HG03196 (cell line): ENCODE data around the gene CEACAM20.
"Not testable (repeated sequence)": the region's sequence is repeated elsewhere in the genome, so short reads cannot be mapped to it uniquely, and the experiment has no call there.

Experiments used
- ATAC-seq: cut with Tn5 transposase; IDR thresholded peaks from one replicate; pipeline ENCODE4 v1.9.1; 2021; ENCODE audit not compliant: unreplicated experiment

The CEACAM20 gene

GRCh38 chr19:44498988-44499387 is 30.5 kb downstream of the CEACAM20 start:
- no peak for ATAC-seq

GRCh38 chr19:44496711-44497110 is 32.8 kb downstream of the CEACAM20 start:
- ATAC-seq, result no peak

- no peak for ATAC-seq
These were observed 52.7 kb downstream of the CEACAM20 start for GRCh38 chr19:44476559-44477408.

- ATAC-seq, result not testable (repeated sequence)
These were observed 60.7 kb downstream of the CEACAM20 start for GRCh38 chr19:44468730-44469129.

- ATAC-seq, result not testable (repeated sequence)
These were observed 66.7 kb downstream of the CEACAM20 start for GRCh38 chr19:44462600-44463286.
